SKM-1 treated with dmso at 0.1 percent for 144 hours (cell line): ENCODE measurements around the gene PLS3.
"Not testable (repeated sequence)": the region's sequence is repeated elsewhere in the genome, so short reads cannot be mapped to it uniquely, and the experiment has no call there.

Experiments used
- DNase-seq: peaks from one replicate; lab custom pipeline; 2025; ENCODE audit not compliant: unreplicated experiment; lab: John Stamatoyannopoulos, UW

The PLS3 gene, protein sequence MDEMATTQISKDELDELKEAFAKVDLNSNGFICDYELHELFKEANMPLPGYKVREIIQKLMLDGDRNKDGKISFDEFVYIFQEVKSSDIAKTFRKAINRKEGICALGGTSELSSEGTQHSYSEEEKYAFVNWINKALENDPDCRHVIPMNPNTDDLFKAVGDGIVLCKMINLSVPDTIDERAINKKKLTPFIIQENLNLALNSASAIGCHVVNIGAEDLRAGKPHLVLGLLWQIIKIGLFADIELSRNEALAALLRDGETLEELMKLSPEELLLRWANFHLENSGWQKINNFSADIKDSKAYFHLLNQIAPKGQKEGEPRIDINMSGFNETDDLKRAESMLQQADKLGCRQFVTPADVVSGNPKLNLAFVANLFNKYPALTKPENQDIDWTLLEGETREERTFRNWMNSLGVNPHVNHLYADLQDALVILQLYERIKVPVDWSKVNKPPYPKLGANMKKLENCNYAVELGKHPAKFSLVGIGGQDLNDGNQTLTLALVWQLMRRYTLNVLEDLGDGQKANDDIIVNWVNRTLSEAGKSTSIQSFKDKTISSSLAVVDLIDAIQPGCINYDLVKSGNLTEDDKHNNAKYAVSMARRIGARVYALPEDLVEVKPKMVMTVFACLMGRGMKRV

DNA sequence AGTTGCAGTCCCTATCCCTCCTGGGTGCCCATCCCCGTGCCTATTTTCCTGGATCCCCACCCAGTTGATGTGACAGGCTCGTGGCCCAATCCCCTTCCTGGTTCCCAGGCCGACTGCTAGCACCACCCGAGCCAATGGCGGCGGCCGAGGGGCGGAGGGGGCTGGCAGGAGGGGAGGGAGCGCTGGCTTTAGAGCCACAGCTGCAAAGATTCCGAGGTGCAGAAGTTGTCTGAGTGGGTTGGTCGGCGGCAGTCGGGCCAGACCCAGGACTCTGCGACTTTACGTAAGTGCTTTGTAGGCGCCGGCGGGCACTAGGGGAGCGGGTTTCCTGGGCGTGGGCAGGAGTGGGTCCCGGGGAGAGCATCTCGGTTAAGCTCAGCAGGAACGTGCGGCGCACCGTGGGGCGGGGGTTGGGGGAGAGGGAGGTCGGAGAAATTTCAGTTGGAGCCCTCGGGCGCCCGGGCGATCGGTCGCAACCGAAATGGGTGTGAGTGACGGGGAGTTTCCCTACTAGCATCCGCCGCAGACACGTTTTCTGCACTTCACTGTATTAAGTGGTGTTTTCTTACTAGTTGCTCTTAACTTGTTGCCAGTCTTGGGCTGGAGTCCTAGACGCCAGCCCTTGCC lies at the start of gene PLS3:
PLS3 (plus strand) TSS at position 197 of the 627 bp plus-strand sequence. CDS start 49,077 bp downstream, outside the sequence.
- DNase-seq: peak; percentile 12

DNA sequence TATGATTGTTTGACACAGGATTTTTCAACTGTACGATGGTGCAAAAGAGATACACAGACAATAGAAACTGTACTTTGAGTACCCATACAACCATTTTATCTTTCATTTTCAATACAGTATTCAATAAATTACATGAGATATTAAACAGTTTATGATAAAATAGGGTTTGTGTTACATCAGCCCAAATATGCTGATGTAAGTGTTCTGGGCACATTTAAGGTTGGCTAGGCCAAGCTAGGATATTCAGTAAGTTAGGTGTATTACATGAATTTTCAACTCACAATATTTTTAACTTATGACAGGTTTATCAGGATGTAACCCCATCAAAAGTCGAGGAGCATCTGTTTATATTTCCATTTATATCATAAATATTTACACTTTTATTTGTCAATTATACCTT lies 42.9 kb upstream of the PLS3 start:
- no peak for DNase-seq

DNA sequence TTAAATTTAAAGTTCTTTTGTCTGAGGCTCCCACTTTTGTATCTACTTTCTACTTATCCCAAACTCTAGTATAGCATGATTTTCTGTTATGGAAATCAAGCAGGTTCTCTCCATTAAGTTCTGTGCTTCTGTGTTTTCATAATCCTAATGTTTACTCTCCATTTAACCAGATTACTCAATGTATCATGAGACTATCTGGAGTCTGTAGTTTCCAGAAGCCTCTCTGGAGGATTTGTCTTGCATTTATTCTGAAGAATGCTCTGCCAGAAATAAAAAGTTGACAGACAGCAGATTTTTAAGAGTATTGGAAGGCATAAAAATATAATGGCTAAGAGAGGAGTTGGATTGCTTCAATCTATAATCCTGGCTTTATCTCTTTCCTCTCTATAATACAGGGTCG lies 39.2 kb upstream of the PLS3 start:
- DNase-seq: no peak

DNA sequence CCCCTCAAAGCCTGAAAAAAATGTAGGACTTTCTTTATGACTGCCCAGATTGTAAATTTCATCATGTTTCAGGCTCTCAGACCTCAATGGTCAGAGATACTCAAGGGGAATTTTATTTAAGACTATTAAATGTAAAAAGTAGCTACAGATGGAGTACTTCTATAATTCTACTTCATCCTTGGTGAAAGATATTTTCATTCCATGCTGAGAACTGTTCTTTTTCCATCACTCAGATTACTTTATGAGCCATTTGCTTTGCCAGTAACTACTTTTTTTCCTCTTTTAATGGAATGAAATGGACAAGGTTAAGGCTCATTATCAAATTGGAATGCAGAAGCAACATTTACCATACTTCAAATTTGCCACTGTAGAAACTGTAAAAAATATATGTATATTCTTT lies 38.0 kb upstream of the PLS3 start:
- DNase-seq: no peak

DNA sequence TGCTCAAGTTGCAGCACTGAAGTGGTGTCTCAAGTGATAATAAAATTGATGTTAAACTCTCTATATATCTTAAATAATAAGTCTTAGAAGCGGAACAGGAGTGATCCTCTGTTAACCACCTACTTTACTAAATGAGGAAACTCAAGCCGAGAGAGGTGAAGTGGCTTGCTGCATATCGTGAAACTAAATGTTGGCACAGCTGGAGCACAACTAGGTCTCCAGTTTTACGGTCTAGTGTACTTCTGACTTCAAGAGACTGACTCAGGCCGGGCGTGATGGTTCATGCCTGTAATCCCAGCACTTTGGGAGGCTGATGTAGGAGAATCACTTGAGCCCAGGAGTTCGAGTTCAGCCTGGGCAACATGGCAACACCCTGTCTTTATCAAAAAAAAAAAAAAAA lies 35.5 kb upstream of the PLS3 start:
- no peak for DNase-seq

DNA sequence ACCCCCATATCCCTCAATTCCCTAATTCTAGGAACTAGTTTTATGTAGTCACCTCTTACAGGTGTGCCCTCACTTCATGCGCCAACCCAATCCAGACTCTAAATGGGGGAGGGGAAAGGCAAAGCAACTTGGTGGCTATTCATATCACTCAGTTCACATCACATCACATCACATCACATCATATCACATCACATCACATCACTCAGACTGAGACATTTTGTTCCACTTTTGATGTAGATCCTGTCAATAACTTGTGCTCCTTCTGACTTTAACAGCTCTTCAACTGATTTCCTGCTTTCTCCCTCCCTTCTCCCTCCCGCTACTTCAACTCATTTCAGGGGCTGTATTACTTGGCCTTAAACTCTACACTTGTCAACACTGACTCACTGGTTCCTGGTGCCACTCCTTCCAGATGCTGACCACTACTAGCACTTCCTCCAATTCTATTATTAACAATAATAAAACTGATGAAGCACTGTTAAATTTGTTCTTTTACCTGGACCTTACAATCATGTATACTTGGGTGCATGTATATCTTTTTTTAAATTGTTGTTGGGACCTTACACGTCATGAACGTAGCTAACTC lies 29.1 kb upstream of the PLS3 start:
- no peak for DNase-seq

DNA sequence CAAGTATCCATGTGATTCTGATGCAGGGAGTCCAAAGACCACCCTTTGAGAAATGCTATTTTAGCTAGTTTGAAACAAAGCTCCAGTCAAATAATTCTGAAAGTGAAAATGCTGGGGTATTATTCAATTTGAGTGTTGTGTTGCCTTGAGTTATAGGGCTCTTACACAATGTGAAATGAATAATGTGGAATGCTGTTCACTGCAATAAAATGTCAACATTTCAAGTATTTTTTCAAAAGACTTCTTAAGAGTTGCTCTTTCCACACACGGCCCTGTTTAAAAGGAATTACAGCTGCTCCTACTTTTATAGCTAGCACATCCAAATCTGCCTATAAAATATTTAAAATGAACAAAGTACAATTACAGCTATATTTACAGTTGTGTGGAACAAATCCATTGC lies 27.5 kb upstream of the PLS3 start:
- no peak for DNase-seq

DNA sequence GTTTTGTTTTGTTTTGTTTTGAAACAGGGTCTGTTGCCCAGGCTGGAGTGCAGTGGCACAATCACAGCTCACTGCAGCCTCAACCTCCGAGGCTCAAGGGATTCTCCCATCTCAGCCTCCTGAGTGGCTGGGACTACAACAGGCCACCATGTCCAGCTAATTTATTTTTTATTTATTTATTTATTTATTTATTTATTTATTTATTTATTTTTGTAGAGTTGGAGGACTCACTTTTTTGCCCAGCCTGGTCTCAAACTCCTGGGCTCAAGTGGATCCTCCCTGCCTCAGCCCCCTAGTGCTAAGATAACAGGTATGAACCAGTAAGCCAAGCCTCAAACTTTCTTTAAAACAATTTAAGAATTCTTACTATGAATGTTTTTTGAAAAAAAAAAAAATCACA lies 26.6 kb upstream of the PLS3 start:
- DNase-seq: no peak

DNA sequence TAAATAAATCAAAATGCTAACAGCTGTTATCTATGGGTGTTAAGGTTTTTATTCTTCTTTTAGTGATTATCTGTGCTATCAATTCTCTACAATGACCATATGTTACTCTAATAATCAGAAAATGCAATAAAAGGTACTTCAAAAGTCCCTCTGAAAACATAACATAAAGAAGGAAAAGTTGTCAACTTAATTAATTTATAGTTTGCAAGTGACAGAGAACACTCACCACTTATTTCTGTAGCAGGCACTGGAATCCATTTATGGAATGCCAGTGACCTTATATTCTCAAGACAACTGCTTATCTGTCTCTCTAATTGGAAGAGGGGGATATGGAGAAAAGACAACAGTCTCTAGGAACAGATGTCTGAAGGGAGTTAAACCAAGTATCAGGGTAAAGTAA lies 25.6 kb upstream of the PLS3 start:
- no peak for DNase-seq

DNA sequence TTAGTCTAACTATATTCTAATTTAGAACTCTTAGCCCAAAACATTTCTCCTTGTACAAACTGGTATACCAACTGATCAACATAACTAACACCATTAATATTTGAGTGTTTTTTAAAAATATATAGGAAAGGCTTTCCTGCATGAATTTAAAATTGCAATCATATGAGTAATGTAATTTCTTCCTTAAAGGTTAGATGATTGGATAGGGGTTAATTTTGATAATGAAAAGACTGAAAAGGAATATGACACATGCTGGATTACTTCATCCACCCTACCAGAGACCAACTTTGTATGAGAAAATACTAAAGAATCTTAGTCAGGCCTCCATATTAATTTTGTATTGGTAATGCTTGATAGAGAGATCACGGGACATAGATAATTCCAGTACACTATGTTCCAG lies 25.1 kb upstream of the PLS3 start:
- DNase-seq: no peak

DNA sequence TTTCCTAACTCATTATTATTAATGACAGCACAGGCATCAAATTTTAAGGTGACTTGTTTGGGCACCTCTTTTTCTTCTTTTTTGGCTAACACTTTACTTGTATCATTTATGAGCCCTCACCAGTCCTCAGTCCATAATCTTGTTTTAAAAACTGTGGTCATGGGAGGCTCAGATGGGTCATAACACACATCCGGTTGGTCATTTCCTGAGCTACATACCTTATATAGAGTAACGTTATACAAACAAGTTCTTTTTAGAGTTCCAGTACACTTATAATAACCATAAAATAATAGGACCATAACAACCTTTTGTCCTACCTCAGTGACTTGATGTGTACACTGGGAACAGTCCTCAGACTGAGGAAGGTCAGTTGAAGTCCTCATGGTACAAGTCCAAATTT lies 21.1 kb upstream of the PLS3 start:
- no peak for DNase-seq

DNA sequence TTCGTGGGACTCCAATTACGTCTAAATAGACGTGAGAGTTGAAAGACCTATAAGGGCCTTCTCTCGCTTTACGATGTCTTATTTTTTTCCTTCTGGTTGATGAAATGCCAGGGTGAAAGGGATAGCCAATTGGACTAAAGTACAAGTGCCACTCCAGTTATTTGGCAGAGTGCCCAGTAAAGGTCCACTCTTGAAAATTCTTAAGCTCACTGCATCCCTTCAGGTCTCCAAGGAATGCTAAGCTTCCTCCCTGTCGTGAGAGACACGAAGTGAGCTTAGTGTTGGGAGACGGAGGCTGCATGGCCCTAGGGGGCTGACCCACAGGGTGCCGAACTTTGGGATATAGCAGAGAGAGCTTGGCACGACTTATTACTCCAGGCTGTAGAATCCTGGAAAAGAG lies 19.9 kb upstream of the PLS3 start:
- DNase-seq: not testable (repeated sequence)

DNA sequence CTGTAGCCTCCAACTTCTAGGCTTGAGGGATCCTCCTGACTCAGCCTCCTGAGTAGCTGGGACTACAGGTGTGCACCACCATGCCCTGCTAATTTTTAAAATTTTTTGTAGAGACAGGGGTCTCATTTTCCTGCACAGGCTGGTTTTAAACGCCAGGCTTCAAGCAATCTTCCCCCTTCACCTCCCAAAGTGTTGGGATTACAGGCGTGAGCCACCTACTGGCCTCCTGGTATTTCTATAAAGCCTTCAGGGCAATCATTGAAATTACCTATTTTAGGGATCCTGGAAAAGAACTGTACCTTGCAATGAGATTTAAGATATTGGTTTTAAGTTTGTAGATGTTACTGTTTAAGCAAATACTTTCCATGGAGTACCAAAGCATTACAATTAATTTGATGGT lies 13.5 kb upstream of the PLS3 start:
- no peak for DNase-seq

DNA sequence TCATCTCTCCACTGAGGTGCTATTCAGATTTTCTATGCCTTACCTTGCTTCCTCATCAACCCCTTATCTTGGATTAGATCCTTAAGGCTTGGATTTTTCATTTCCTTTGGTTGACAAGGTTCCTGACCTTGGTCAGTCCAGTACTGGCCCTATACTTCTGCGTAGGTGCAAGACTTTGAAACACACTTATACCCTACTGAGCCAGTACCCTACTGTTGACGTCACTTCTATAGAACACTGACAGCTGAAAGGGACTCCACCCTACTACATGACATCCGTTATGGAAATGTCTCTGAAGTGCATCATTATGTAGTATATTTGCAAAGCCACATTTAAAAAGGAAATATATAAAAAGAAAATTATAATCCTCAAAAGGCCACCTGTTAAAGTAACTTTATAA lies 12.0 kb upstream of the PLS3 start:
- DNase-seq: no peak

DNA sequence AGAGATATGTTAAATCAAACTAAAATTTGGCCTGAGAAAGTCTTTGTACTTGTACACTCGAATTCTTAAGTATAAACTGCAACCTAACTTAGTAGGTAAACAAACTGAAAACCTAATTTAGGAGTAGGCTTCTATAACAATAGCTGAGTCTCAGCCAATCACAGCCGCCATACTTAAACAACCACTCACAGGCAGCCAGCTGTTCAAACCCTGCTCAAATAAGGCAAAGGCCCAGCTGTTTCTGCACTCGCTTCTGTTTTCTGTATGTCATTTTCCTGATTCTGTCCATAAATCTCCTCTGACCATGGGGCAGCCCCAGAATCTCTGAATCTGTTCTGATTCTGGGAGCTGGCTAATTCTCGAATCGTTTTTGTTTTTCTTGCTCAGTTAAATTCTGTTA lies 7.8 kb upstream of the PLS3 start:
- no peak for DNase-seq

DNA sequence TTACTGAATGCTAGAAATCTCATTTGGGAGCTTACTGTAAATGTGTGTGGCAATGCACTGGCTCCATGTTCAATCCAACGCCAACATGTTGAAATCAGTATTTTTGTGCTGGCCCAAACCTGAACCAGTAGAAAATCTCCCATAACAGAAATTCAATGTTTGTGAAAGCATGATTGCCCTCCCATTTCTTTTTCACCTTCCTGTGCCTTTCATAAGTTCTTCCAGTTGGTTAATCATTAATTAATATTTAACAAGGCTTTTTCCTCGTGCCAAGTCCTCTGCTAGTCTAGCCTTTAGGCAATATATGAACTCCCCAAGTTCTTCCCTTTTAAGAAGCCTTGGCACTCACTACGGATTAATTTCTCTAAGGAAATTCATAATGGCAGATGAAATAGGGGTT lies 1.3 kb upstream of the PLS3 start:
- no peak for DNase-seq

DNA sequence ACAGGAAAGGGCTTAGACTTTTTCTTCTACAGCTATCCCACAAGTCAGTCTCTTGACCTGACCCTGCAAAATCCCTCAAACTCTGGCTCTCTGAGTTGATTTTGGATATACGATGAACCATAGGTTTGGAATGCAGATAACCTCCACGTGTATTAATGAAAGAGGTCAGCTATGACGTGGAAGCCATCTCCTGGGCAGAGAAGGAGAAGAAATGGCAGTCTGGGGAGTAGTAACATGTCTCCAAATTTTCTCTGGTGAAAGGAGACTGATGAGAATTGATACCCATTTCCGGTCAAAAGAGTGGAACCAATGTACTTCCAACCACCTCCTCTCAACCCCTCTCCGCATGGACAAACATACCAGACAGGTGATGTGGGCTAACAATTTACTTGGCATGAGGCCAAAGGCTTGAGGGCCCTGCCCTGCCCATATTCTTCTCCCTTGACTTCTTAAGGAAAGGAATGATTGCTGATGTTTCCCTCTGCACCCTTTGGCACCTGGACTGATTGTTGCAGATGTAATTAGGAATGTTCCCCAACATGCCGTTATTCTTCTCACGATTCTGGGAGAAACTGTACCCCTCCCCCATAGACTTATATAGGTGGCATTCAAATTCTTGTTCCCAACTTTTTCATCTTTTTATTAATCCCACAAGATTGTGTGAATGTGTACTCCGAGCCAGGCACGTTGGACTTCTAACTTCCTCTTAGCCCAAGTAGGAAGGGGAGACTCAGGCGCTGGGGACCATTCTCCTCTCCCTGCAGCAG lies 580 bp upstream of the PLS3 start:
- DNase-seq: no peak

DNA sequence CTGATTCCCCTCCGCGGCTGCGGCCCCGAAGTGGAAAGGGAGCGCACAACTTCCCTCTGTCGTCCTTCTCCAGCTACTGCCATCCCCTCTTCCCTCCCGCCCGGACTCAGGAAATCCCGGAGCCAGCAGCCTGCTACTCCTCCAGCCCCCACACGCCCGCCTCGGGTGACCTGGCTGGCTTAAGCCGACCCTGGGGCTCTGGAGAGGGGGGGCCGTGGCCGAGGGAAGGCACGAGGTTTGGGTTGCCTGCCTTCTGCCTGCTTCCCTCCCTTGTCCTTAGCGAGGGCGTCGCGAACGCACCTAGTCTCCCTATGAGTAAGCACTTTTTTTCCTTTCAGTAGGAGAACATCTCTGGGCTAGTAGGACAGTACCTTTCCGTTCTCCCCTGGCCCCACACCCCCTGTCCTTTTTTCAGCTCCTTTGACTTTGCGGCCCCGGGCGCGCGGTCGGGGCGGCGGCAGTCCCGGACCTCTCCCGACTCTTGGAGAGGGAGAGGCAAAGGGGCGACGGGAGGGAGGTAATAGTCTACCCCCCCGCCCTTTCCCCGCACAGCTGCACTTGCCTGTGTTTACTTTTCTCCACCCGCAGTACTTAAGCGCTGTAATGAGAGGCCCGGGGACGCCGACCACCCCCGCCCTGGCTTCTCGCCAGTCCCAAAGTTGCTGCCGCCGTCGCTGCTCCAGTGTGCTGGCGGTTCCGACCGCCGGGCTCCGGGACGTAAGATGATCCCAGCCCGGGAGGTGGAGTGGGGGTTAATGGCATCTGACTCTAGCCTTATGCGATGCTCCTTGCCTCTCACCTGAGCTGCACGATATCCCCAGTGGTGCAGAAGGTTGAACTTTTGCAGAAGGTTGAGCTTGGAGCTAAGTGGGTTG lies 868 bp downstream of the PLS3 start:
- DNase-seq: no peak

DNA sequence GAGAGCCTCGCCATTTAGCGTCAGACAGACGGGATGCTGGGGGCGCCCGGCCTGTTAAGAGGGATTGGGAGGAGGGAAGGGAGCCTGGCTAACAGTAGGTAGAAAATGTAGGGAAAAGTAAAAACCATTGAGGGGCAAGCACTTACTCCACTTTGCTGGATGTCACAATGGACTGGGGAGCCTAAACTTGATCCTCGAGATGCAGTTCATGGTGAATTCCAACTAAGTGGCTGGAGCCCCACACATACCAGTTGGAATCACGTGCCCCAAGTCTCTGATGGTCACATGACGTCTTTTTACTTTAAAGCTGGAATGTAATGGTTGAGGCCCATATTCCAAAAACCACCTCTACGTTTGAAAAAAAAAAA lies 1.5 kb downstream of the PLS3 start:
- no peak for DNase-seq

DNA sequence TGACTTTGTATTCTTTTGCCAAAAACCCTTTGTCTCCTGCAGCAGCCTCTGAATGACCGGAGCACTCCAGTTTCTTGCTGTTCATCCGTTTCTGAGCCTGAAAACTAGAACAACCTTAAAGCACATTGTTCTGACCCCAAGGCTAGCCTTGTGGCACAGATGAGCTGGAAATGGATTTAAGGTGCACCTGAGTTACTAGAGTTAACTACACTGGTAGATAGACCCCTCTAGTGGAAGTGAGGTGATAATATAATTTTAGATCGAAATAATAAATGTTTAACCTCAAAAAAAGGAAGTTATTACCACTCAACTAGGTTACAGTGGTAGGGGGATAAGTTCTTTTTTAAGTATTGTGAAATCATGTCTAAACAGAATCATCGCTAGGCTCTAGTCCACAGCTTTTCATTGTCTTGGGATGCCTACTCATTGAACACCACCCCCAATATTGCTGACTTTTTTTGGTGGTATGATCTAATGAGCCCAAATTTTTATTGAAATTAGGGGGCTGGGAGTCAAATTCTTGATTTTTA lies 2.7 kb downstream of the PLS3 start:
- no peak for DNase-seq
